Coronary artery (tissue), 2 donors: ENCODE measurements around the gene CHKA.
A peak's percentile ranks its signal among the peaks of the same experiment; 100 is the strongest.

Source experiments
- DNase-seq: peaks from one replicate; pipeline ENCODE4 v3.0.0-alpha.2; 2017; ENCODE audit warnings: low spot score
- H3K27ac ChIP-seq, 2 donors: fragments of 200-600 bp; sonication (generic); one replicate each; pipeline ENCODE4 v1.5.1; 2016 to 2019
- H3K4me3 ChIP-seq: fragments of 200-600 bp; sonication (generic); 2 replicates; pipeline ENCODE4 v1.5.1; 2016; ENCODE audit warnings: mild to moderate bottlenecking, moderate library complexity
- CTCF ChIP-seq: fragments of 200-600 bp; sonication (generic); IDR thresholded peaks from one replicate; pipeline ENCODE4 v1.5.1; 2019; ENCODE audit warnings: antibody characterized with exemption

Gene CHKA

DNA sequence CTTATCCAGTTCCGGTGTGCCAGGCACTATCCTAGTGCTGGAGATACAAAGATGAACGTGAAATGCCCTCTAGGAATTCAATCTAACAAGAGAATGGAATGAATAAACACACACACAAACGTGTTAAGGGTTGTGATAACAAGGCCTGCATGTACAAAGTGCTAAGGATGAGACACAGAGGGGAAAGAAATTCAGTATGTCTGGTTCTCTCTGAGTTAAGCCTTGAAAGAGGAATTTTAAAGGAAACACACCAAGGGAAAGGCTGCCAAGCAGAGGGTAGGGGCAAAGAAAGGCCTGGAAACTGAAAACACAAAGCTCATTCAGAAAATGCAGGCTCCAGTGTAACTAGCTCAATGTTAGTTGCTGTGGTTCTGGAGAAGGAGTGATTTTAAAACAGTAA lies 4.2 kb downstream of the CHKA start:
- H3K27ac ChIP-seq: no peak overlapping the region
- no peak overlapping the region for H3K4me3 ChIP-seq
- no peak for TF ChIP-seq CTCF
- DNase-seq: no peak

DNA sequence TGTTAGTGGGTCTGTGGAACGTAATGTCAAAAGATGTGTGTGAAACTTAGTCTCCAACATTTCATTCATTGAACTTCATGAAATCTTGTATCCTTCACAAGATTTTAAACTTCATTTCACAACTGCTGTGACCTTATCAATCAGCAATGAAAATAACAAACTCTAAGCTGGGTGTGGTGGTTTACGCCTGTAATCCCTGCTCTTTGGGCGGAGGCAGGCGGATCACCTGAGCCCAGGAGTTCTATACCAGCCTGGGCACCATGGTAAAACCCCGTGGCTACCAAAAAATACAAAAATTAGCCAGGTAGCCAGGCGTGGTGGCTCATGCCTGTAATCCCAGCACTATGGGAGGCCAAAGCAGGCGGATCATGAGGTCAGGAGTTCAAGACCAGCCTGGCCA lies 5.1 kb downstream of the CHKA start:
- no peak for TF ChIP-seq CTCF
- DNase-seq: no peak
- H3K4me3 ChIP-seq: no peak overlapping the region
- H3K27ac ChIP-seq: no peak overlapping the region

DNA sequence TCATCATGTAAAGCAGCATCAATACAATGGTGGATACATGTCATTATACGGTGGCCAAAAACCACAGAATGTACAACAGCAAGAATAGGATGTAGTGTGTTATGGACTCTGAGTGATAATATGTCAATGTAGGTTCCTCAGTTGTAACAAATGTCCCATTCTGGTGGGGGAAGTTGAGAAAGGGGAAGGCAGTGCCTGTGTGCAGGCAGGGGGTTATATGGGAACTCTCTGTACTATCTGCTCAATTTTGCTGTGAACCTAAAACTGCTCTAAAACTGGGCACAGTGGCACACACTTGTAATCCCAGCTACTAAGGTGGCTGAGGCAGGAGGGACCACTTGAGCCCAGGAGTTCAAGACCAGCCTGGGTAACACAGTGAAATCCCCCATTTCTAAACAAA lies 5.9 kb downstream of the CHKA start:
- no peak for TF ChIP-seq CTCF
- DNase-seq: no peak
- Histone ChIP-seq H3K27ac (peak overlapping the region in 1 of 2 donors; percentile 24), H3K4me3 (no peak overlapping the region)

DNA sequence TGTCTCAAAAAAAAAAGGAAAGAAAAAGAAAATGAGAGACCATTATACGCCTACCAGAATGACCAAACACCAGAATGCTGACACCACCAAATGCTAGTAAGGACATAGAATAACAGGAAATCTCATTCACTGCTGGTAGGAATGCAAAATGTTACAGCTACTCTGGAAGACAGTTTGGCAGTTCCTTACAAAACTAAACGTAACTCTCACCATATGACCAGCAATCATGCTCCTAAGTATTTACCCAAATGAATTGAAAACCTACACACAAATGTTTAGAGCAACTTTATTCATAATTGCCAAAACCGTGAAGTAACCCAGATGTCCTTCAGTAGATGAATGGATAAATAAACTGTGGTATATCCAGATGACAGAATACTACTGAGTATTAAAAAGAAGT lies 7.2 kb downstream of the CHKA start:
- H3K27ac ChIP-seq: peak overlapping the region; percentile 20 to 49
- DNase-seq: no peak
- no peak for TF ChIP-seq CTCF
- no peak overlapping the region for H3K4me3 ChIP-seq

DNA sequence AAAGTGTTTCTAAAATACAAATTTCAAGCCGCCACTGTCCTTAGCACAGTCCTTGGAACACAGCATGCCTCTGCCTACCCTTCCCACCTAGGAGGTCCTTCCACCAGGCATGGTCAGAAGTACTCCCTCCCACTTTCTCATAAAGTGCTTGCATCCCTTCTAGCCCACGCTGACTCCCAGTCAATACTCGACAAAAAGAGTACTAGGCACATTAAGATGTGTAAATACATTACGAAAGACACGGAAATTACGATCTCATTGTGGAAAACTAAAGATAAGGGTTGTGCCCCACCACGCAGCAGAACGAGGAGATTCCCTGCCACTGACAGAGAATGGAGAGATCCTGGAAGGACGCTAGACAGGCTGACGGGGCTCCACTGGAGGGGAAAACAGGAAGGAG lies 13.5 kb downstream of the CHKA start:
- no peak for TF ChIP-seq CTCF
- no peak overlapping the region for H3K27ac ChIP-seq

GRCh38 chr11:68106165-68106940 lies 14.8 kb downstream of the CHKA start:
- H3K4me3 ChIP-seq: no peak overlapping the region
- DNase-seq: no peak
- no peak for TF ChIP-seq CTCF
- H3K27ac ChIP-seq: no peak overlapping the region

More for the DNA sequence above, 13.5 kb downstream of the CHKA start:
- no peak overlapping the region for H3K4me3 ChIP-seq
- no peak for DNase-seq
